HG03064 (cell line): ENCODE measurements around the gene PNPLA2.

Source experiments
- ATAC-seq: cut with Tn5 transposase; IDR thresholded peaks from one replicate; pipeline ENCODE4 v1.9.1; 2021; ENCODE audit warnings: low read depth; ENCODE audit not compliant: unreplicated experiment

PNPLA2 gene

GRCh38 chr11:839875-840617, 21.3 kb downstream of the PNPLA2 start:
- no peak for ATAC-seq

GRCh38 chr11:841981-842369, 23.3 kb downstream of the PNPLA2 start:
- ATAC-seq = no peak

- ATAC-seq = peak; percentile 58
These were observed 23.8 kb downstream of the PNPLA2 start, which contains the start of the genes POLR2L and TSPAN4 for GRCh38 chr11:842370-843002. Gene POLR2L (minus strand): TSS chr11:842529. CDS start chr11:842508, 21 bp downstream. Gene TSPAN4 (plus strand): TSS chr11:842852. CDS start chr11:850305, 7,453 bp downstream.

- ATAC-seq = peak; percentile 9
These were observed 24.5 kb downstream of the PNPLA2 start for GRCh38 chr11:843086-843734.

- no peak for ATAC-seq
These were observed 25.3 kb downstream of the PNPLA2 start for GRCh38 chr11:843818-844692.

GRCh38 chr11:844693-845644, 26.3 kb downstream of the PNPLA2 start:
- ATAC-seq = no peak

- no peak for ATAC-seq
These were observed 27.3 kb downstream of the PNPLA2 start for GRCh38 chr11:845872-846495.

- no peak for ATAC-seq
These were observed 27.9 kb downstream of the PNPLA2 start for GRCh38 chr11:846496-847098.

GRCh38 chr11:847876-848275, 29.2 kb downstream of the PNPLA2 start:
- ATAC-seq = no peak

GRCh38 chr11:848380-848931, 29.7 kb downstream of the PNPLA2 start:
- no peak for ATAC-seq

GRCh38 chr11:849104-849824, 30.6 kb downstream of the PNPLA2 start:
- no peak for ATAC-seq

- no peak for ATAC-seq
These were observed 31.4 kb downstream of the PNPLA2 start for GRCh38 chr11:849951-850774.

- no peak for ATAC-seq
These were observed 32.4 kb downstream of the PNPLA2 start for GRCh38 chr11:850775-851763.

- ATAC-seq = no peak
These were observed 34.0 kb downstream of the PNPLA2 start for GRCh38 chr11:852762-853161.

- no peak for ATAC-seq
These were observed 35.2 kb downstream of the PNPLA2 start for GRCh38 chr11:853682-854448.
